Neuron (in vitro differentiated cells): Measurements from ENCODE around the gene HNRNPC.
"Not testable (repeated sequence)": the region's sequence is repeated elsewhere in the genome, so short reads cannot be mapped to it uniquely, and the experiment has no call there.

Experiments used
- H2AFZ ChIP-seq: one replicate; pipeline ENCODE4 v1.6.1; 2013; ENCODE audit warnings: low read depth, mild to moderate bottlenecking, inconsistent platforms, low read length, moderate library complexity
- H3K27me3 ChIP-seq: one replicate; pipeline ENCODE4 v1.6.1; 2013; ENCODE audit warnings: low read length; ENCODE audit not compliant: insufficient read depth
- H3K36me3 ChIP-seq: one replicate; pipeline ENCODE4 v1.6.1; 2013; ENCODE audit warnings: low read length; ENCODE audit not compliant: insufficient read depth
- H3K4me1 ChIP-seq: one replicate; pipeline ENCODE4 v1.6.1; 2013; ENCODE audit warnings: low read length; ENCODE audit not compliant: insufficient read depth
- H3K4me3 ChIP-seq: 2 replicates; pipeline ENCODE4 v1.5.1; 2013; ENCODE audit warnings: mild to moderate bottlenecking, low read length, moderate library complexity
- H3K9me3 ChIP-seq: one replicate; pipeline ENCODE4 v1.6.1; 2013; ENCODE audit warnings: low read length

The HNRNPC gene

DNA sequence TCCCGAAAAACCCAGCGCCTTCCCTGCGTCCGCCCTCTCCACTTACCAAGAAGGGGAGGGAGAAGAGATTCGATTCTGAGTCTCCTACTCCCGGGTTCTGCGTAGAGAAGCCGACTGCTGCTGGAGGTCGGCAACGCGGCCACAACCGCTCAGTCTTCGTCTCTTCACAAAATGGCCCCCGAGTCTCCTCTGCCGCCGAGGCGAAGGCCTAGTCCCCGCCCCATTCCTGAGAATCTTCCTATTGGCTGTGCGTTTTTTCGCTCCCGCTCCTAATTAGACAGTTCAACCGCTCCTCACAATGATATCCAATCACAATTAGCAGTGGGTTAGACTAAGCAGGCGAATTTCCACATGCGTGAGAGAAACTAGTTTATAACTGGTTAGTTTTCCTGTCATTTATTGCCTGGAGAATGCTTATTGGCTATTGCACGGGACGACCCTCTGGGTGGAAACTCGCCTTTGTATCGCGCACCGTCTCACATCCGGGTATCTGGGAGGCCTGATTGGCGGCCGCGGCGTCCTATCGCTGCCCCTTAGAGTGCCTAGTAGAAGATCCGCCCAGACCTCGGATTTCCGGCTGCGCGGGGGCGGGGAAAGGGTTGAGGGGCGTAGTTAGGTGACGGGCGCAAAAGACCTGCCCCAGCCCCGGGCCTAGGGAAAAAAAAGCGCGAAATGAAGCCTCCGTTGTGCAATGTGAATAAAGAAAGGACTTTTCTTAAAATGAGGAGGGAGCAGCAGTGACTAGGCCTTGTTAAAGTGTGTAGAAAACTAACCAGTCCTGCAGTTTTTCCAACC, at the start of gene HNRNPC:
HNRNPC (minus strand) TSS at position 191 of the 795 bp plus-strand sequence. CDS start 35,249 bp downstream, outside the sequence.
- H2AFZ ChIP-seq, result peak within 1 kb of the TSS; percentile 94
- H3K36me3 ChIP-seq, result peaks cover 40% of the 10 kb centered on the region
- no peaks in the 10 kb centered on the region for H3K9me3 ChIP-seq

GRCh38 chr14:21317398-21317797, 48.2 kb upstream of the HNRNPC start:
- Histone ChIP-seq H2AFZ (no peak overlapping the region), H3K27me3 (no peaks in the 10 kb centered on the region), H3K36me3 (no peaks in the 10 kb centered on the region), H3K4me3 (no peak overlapping the region), H3K4me1 (no peaks in the 10 kb centered on the region), H3K9me3 (no peaks in the 10 kb centered on the region)

More for the DNA sequence above, at the start of gene HNRNPC:
- Histone ChIP-seq H3K4me1 (peaks cover 38% of the 10 kb centered on the region), H3K4me3 (peak within 1 kb of the TSS; percentile 95), H3K27me3 (no peaks in the 10 kb centered on the region)

DNA sequence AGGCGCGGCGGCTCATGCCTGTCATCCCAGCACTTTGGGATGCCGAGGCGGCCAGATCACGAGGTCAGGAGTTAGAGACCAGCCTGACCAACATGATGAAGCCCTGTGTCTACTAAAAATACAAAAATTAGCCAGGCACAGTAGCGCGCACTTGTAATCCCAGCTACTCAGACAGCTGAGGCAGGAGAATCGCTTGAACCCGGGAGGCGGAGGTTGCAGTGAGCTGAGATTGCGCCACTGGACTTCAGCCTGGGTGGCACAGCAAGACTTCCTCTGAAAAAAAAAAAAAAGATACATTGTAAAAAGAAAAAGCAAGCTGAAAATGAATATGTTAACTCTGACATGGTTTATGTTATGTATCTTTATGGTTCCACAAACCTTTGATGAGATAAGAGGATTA, 44.3 kb upstream of the HNRNPC start:
- no peaks in the 10 kb centered on the region for H3K36me3 ChIP-seq
- H3K9me3 ChIP-seq, result no peaks in the 10 kb centered on the region
- H3K4me1 ChIP-seq, result peaks cover 6% of the 10 kb centered on the region
- no peak overlapping the region for H3K4me3 ChIP-seq
- no peaks in the 10 kb centered on the region for H3K27me3 ChIP-seq
- no peak overlapping the region for H2AFZ ChIP-seq

GRCh38 chr14:21311614-21312013, 42.4 kb upstream of the HNRNPC start:
- no peaks in the 10 kb centered on the region for H3K27me3 ChIP-seq
- H3K4me3 ChIP-seq, result no peak overlapping the region
- H3K36me3 ChIP-seq, result no peaks in the 10 kb centered on the region
- peaks cover 6% of the 10 kb centered on the region for H3K4me1 ChIP-seq
- H3K9me3 ChIP-seq, result no peaks in the 10 kb centered on the region
- H2AFZ ChIP-seq, result no peak overlapping the region

- Histone ChIP-seq H2AFZ (no peak overlapping the region), H3K27me3 (no peaks in the 10 kb centered on the region), H3K36me3 (no peaks in the 10 kb centered on the region), H3K9me3 (no peaks in the 10 kb centered on the region), H3K4me3 (no peak overlapping the region), H3K4me1 (peaks cover 6% of the 10 kb centered on the region)
These were observed 40.7 kb upstream of the HNRNPC start for GRCh38 chr14:21309956-21310355.

GRCh38 chr14:21309238-21309636, 40.0 kb upstream of the HNRNPC start:
- Histone ChIP-seq H2AFZ (peak overlapping the region; percentile 93), H3K27me3 (no peaks in the 10 kb centered on the region), H3K9me3 (no peaks in the 10 kb centered on the region), H3K4me3 (peak overlapping the region; percentile 10), H3K36me3 (no peaks in the 10 kb centered on the region), H3K4me1 (peaks cover 6% of the 10 kb centered on the region)

- Histone ChIP-seq H3K27me3 (no peaks in the 10 kb centered on the region), H3K4me1 (peaks cover 6% of the 10 kb centered on the region), H3K9me3 (no peaks in the 10 kb centered on the region), H3K4me3 (peak overlapping the region; percentile 17), H3K36me3 (no peaks in the 10 kb centered on the region), H2AFZ (peak overlapping the region; percentile 93)
These were observed 39.4 kb upstream of the HNRNPC start for GRCh38 chr14:21308479-21309237.

- Histone ChIP-seq H3K9me3 (no peaks in the 10 kb centered on the region), H3K4me1 (peaks cover 6% of the 10 kb centered on the region), H3K36me3 (no peaks in the 10 kb centered on the region), H3K27me3 (peaks cover 3% of the 10 kb centered on the region), H3K4me3 (peak overlapping the region; percentile 17), H2AFZ (peak overlapping the region; percentile 93)
These were observed 38.9 kb upstream of the HNRNPC start for GRCh38 chr14:21308132-21308478.

DNA sequence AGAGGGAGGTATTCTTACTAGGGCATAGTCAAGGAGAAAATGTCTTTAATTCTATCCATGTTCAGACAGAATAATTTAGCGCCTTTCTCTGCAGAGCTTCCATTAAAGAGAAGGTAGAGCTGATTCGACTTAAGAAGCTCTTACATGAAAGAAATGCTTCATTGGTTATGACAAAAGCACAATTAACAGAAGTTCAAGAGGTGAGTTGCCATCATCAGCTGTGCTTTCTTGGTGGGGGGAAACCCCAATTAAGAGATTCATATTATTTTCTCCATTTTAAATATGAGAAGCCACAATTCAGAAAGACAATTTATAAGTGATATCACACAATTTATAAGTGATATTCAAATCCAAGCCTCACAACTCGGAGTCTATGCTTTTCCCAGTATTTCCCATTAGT, 38.4 kb upstream of the HNRNPC start:
- no peak overlapping the region for H2AFZ ChIP-seq
- H3K36me3 ChIP-seq, result no peaks in the 10 kb centered on the region
- peaks cover 6% of the 10 kb centered on the region for H3K4me1 ChIP-seq
- no peak overlapping the region for H3K4me3 ChIP-seq
- peaks cover 3% of the 10 kb centered on the region for H3K27me3 ChIP-seq
- H3K9me3 ChIP-seq, result no peaks in the 10 kb centered on the region

DNA sequence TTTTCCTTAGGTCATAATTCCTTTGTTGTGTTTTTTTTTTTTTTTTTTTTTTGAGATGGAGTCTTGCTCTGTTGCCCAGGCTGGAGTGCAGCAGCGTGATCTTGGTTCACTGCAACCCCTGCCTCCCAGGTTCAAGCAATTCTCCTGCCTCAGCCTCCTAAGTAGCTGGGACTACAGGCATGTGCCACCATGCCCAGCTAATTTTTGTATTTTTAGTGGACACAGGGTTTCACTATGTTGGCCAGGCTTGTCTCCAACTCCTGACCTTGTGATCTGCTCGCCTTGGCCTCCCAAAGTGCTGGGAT, 33.5 kb upstream of the HNRNPC start:
- not testable (repeated sequence) for H2AFZ ChIP-seq, H3K4me3 ChIP-seq, H3K36me3 ChIP-seq, H3K9me3 ChIP-seq, H3K4me1 ChIP-seq
- peaks cover 21% of the 10 kb centered on the region for H3K27me3 ChIP-seq

DNA sequence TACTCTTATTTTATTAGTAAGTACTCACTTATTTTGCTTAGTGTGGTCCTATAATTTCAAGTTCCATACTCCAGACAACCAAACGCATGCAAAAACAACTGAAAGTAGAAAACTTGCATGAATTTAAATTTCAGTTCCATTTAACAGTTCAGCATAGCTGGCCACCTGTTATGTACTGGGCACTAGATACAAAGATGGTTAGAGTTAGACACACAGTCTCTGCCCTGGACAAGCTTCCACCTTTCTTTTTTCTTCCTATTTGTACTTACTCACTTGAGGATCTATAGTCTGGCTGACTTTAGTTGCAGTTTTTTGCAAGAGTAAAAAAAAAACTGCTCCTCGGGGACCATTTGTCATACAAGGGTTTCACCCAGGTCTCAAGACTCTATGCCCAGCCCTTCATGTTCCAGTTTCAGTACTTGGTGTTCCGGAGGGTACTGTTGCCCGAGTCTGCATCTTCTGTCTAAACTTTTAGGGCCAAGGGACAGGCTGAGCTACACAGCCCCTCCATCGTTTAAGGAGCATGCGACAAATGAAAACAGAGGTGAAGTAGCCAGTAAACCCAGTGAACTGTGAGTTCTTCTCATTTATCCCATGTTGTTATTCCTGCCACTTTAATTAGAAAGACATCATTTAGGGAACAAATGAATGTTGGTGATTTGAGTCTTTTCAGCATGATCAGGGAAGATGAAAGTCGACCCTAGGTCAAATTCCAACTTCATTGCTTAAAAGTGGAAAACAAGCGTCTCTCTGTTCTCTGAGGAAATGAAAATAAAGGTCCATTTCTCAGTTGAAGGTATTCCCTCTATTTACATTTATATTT, 33.0 kb upstream of the HNRNPC start:
- Histone ChIP-seq H3K27me3 (peaks cover 21% of the 10 kb centered on the region), H3K4me1 (peaks cover 3% of the 10 kb centered on the region), H3K9me3 (no peaks in the 10 kb centered on the region), H3K4me3 (no peak overlapping the region), H2AFZ (no peak overlapping the region), H3K36me3 (no peaks in the 10 kb centered on the region)

- no peaks in the 10 kb centered on the region for H3K9me3 ChIP-seq
- peak overlapping the region; percentile 32 for H3K4me3 ChIP-seq
- peak overlapping the region; percentile 82 for H2AFZ ChIP-seq
- no peaks in the 10 kb centered on the region for H3K36me3 ChIP-seq
- peaks cover 21% of the 10 kb centered on the region for H3K27me3 ChIP-seq
- H3K4me1 ChIP-seq, result peaks cover 3% of the 10 kb centered on the region
These were observed 31.6 kb upstream of the HNRNPC start for GRCh38 chr14:21300892-21301291.

- Histone ChIP-seq H3K4me3 (no peak overlapping the region), H3K9me3 (no peaks in the 10 kb centered on the region), H2AFZ (no peak overlapping the region), H3K36me3 (no peaks in the 10 kb centered on the region), H3K27me3 (peaks cover 21% of the 10 kb centered on the region), H3K4me1 (peaks cover 3% of the 10 kb centered on the region)
These were observed 30.4 kb upstream of the HNRNPC start for GRCh38 chr14:21299562-21300130.
